Neutrophil (primary cell): ENCODE results near the gene SOCS1.

ENCODE experiments used
- H3K27ac ChIP-seq: fragments of 200-600 bp; sonication (generic); 2 replicates; pipeline ENCODE4 v1.5.1; 2016; ENCODE audit warnings: mild to moderate bottlenecking, moderate library complexity
- H3K27me3 ChIP-seq: fragments of 200-600 bp; sonication (generic); 2 replicates; pipeline ENCODE4 v1.6.0; 2016; ENCODE audit warnings: mild to moderate bottlenecking
- H3K36me3 ChIP-seq: fragments of 200-600 bp; sonication (generic); 2 replicates; pipeline ENCODE4 v1.5.1; 2017
- H3K4me1 ChIP-seq, 2 experiments: fragments of 200-600 bp in 1 of 2; sonication (generic) in 1 of 2; 1 replicate in 1 of 2; 2 replicates in 1 of 2; pipeline versions ENCODE4 v1.5.1 to v1.6.1; 2013 to 2016; ENCODE audit warnings: low read depth in 1 of 2, low read length in 1 of 2, mild to moderate bottlenecking in 1 of 2, moderate library complexity in 1 of 2; ENCODE audit not compliant: control insufficient read depth in 1 of 2, insufficient read depth in 1 of 2
- H3K4me3 ChIP-seq, 2 experiments: fragments of 200-600 bp in 1 of 2; sonication (generic) in 1 of 2; 1 replicate in 1 of 2; 2 replicates in 1 of 2; pipeline ENCODE4 v1.5.1; 2013 to 2016; ENCODE audit warnings: low read depth in 1 of 2, low read length in 1 of 2, mild to moderate bottlenecking in 1 of 2, moderate library complexity in 1 of 2
- H3K9me3 ChIP-seq: fragments of 200-600 bp; sonication (generic); 2 replicates; pipeline ENCODE4 v1.5.1; 2016
- TF ChIP-seq, protein P1 (sequence below): fragments of 200-600 bp; sonication (generic); IDR thresholded peaks from 2 replicates; pipeline ENCODE4 v1.5.1; 2016; ENCODE audit warnings: antibody characterized with exemption

The SOCS1 gene

DNA sequence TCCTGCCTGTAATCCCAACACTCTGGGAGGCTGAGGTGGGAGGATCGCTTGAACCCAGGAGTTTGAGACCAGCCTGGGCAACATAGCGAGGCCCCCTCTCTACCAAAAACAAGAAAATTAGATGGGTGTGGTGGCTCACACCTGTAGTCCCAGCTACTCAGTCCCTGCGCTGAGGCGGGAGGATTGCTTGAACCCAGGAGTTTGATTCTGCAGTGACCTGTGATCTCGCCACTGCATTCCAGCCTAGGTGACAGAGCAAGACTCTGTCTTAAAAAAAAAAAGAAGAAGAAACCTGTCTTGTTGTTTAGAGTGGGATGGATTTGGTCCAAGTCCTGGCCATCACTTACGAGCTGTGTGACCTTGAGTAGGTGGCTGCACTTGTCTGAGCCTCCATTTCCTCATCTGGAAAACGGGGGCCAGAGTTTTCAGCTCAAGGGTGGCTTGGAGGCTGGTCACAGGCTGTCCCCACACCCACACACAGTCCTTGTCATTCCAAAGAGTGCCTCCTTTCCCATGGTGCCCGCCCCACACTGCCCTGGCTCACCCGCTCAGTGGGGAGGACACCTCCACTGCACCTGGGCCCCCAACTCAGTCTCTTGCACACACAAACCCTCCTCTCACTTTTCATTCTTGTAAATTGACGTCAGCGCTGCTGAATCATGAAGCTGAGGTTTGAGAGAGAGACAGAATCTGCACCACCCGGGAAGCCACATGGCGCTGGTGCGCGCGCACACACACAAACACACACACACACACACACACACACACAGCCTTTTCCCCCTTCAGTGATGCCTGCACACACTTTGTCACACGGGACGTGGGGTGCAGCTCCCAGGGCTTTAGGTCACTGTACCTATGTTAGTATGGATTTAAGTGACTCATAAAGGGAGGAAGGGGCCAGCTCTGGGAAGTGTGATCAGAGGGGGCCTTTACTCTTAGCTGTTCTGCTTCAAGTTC lies 4.2 kb downstream of the SOCS1 start:
- TF ChIP-seq, protein P1, sequence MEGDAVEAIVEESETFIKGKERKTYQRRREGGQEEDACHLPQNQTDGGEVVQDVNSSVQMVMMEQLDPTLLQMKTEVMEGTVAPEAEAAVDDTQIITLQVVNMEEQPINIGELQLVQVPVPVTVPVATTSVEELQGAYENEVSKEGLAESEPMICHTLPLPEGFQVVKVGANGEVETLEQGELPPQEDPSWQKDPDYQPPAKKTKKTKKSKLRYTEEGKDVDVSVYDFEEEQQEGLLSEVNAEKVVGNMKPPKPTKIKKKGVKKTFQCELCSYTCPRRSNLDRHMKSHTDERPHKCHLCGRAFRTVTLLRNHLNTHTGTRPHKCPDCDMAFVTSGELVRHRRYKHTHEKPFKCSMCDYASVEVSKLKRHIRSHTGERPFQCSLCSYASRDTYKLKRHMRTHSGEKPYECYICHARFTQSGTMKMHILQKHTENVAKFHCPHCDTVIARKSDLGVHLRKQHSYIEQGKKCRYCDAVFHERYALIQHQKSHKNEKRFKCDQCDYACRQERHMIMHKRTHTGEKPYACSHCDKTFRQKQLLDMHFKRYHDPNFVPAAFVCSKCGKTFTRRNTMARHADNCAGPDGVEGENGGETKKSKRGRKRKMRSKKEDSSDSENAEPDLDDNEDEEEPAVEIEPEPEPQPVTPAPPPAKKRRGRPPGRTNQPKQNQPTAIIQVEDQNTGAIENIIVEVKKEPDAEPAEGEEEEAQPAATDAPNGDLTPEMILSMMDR = no peak
- H3K27ac ChIP-seq = no peak overlapping the region
- H3K9me3 ChIP-seq = no peaks in the 10 kb centered on the region
- peaks cover 12 to 13% of the 10 kb centered on the region in 2 experiments for H3K4me1 ChIP-seq
- H3K4me3 ChIP-seq = no peak overlapping the region
- H3K36me3 ChIP-seq = no peaks in the 10 kb centered on the region
- peaks cover 43% of the 10 kb centered on the region for H3K27me3 ChIP-seq

DNA sequence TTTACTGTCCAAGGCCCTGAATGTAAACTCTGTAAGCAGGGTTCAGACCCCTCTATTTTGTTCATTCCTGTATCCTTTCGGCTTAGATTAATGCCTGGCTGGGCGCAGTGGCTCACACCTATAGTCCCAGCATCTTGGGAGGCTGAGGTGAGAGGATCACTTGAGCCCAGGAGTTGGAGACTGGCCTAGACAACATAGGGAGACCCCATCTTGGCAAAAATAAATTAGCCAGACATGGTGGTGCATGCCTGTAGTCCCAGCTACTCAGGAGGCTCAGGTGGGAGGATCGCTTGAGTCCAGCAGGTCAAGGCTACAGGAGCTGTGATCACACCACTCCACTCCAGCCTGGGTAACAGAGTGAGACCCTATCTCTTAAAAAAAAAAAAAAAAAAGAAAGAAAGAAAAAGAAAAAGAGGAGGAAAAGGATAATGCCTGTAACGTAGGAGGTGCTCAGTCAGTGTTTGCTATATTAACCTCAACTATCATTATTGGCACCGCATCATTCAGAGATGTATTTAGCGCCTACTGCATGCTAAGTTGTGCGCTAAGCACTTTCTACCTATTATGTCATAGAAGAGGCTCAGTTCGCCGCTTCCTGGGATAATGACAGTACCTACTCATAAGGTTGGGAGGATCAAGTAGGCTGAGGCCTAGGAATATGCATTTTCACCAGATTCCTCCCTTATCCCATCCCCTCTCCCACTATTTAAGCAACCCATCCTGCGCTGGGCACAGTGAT lies 5.0 kb downstream of the SOCS1 start:
- TF ChIP-seq, protein P1 = no peak
- H3K9me3 ChIP-seq = no peaks in the 10 kb centered on the region
- no peaks in the 10 kb centered on the region for H3K36me3 ChIP-seq
- no peak overlapping the region for H3K4me3 ChIP-seq
- peaks cover 43% of the 10 kb centered on the region for H3K27me3 ChIP-seq
- H3K4me1 ChIP-seq = peaks cover 10 to 12% of the 10 kb centered on the region in 2 experiments
- H3K27ac ChIP-seq = no peak overlapping the region

- TF ChIP-seq, protein P1 = no peak
These were observed 5.8 kb downstream of the SOCS1 start for GRCh38 chr16:11250091-11250785.

DNA sequence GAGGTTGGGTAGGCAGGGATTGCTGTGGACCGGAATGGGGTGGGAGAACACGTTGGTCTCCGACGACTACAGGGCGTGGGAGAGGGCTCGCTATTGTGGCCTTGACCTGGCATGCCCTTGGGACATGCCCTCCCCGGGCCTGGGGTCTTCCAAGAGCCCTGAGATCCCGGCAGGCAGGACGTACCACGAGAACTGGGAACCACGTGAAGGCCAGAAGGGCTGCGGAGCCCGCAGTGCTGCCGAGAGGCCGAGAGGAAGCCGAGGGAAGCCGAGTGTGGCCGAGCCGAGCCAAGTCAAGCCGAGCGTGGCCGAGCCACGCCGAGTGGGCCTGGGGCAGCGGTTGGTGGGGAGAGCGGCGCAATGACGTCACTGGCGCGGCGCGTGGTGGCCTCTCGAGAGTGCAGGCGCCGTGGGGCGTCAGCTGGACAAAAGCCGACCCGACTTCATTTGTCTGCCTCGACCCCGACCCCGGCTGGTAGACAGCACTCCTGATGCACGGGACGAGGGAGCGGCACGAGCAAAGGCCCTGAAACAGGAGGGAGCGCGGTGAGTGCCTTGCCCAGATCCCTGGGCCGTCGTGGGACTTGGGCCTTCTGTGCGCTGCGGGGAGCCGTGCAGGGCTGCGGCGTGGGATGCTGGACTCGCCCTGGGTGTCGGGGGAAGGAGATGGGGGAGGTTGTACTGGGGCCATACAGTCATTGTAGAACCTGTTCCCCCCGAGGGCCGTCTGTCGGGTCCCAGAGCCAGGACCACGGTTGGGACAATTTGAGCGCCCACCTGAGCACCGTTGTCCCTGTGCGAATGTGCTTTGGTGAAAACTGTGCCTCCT lies 6.6 kb downstream of the SOCS1 start:
- no peaks in the 10 kb centered on the region for H3K9me3 ChIP-seq
- H3K36me3 ChIP-seq = no peaks in the 10 kb centered on the region
- H3K4me3 ChIP-seq = no peak overlapping the region
- TF ChIP-seq, protein P1 = no peak
- H3K27me3 ChIP-seq = peaks cover 32% of the 10 kb centered on the region
- H3K4me1 ChIP-seq = peaks cover under 1% of the 10 kb centered on the region in 2 experiments
- H3K27ac ChIP-seq = no peak overlapping the region

More at GRCh38 chr16:11250091-11250785, 5.8 kb downstream of the SOCS1 start:
- Histone ChIP-seq H3K27me3 (peaks cover 40% of the 10 kb centered on the region), H3K36me3 (no peaks in the 10 kb centered on the region), H3K4me1 (peaks cover 8 to 9% of the 10 kb centered on the region in 2 experiments), H3K9me3 (no peaks in the 10 kb centered on the region), H3K27ac (no peak overlapping the region), H3K4me3 (no peak overlapping the region)
